Activated effector memory CD4-positive, alpha-beta T cell treated with Interleukin-2 at 50 U/mL for 16 hours (primary cell): ENCODE measurements around the gene LGALS8.
"Not testable (repeated sequence)": the region's sequence is repeated elsewhere in the genome, so short reads cannot be mapped to it uniquely, and the experiment has no call there.

ENCODE experiments used
- DNase-seq: peaks from one replicate; pipeline ENCODE4 v3.0.0-alpha.2; 2020

The LGALS8 gene

GRCh38 chr1:236543065-236543669 is 19.4 kb downstream of the LGALS8 start:
- no peak for DNase-seq

GRCh38 chr1:236545621-236546169 is 21.9 kb downstream of the LGALS8 start:
- DNase-seq, result no peak

- no peak for DNase-seq
Observed at GRCh38 chr1:236548452-236548851, 24.7 kb downstream of the LGALS8 start.

GRCh38 chr1:236550961-236551851 is 27.4 kb downstream of the LGALS8 start:
- no peak for DNase-seq

- no peak for DNase-seq
Observed at GRCh38 chr1:236552096-236552495, 28.3 kb downstream of the LGALS8 start.

GRCh38 chr1:236552901-236553300 is 29.1 kb downstream of the LGALS8 start:
- DNase-seq, result no peak

- no peak for DNase-seq
Observed at GRCh38 chr1:236553370-236553769, 29.6 kb downstream of the LGALS8 start.

GRCh38 chr1:236556606-236557005 is 32.8 kb downstream of the LGALS8 start:
- no peak for DNase-seq

- DNase-seq, result no peak
Observed at GRCh38 chr1:236558081-236558480, 34.3 kb downstream of the LGALS8 start.

GRCh38 chr1:236558846-236559245 is 35.1 kb downstream of the LGALS8 start:
- DNase-seq, result no peak

- DNase-seq, result no peak
Observed at GRCh38 chr1:236560213-236560771, 36.5 kb downstream of the LGALS8 start.

GRCh38 chr1:236561976-236562375 is 38.2 kb downstream of the LGALS8 start:
- no peak for DNase-seq

GRCh38 chr1:236565530-236565929 is 41.7 kb downstream of the LGALS8 start:
- no peak for DNase-seq

GRCh38 chr1:236568285-236568894 is 44.6 kb downstream of the LGALS8 start:
- no peak for DNase-seq

- DNase-seq, result no peak
Observed at GRCh38 chr1:236575523-236575922, 51.7 kb downstream of the LGALS8 start.

GRCh38 chr1:236576004-236576403 is 52.2 kb downstream of the LGALS8 start:
- no peak for DNase-seq

- not testable (repeated sequence) for DNase-seq
Observed at GRCh38 chr1:236577041-236577440, 53.3 kb downstream of the LGALS8 start.

GRCh38 chr1:236578661-236579060 is 54.9 kb downstream of the LGALS8 start:
- no peak for DNase-seq

GRCh38 chr1:236580404-236580803 is 56.6 kb downstream of the LGALS8 start:
- DNase-seq, result not testable (repeated sequence)

GRCh38 chr1:236581528-236581927 is 57.7 kb downstream of the LGALS8 start:
- DNase-seq, result no peak

- DNase-seq, result no peak
Observed at GRCh38 chr1:236589531-236589930, 65.7 kb downstream of the LGALS8 start.

GRCh38 chr1:236590553-236591150 is 66.9 kb downstream of the LGALS8 start:
- DNase-seq, result no peak

GRCh38 chr1:236602171-236602570 is 78.4 kb downstream of the LGALS8 start:
- no peak for DNase-seq
